B cell (primary cell): ENCODE data around the gene BMP6. TPM values are rescaled to one million over a fixed set of nuclear protein-coding genes. Genes with fewer than 3 reads are reported as not detected.

ENCODE experiments used
- ATAC-seq: fragments of 200-7000 bp; cut with Tn5 transposase; one replicate; pipeline ENCODE4 v1.10.0; 2021; ENCODE audit warnings: low read depth, mild to moderate bottlenecking, moderate number of reproducible peaks, moderate library complexity
- CTCF ChIA-PET: fragments of 350-600 bp; sonication (Branson Sonifier 250); formaldehyde crosslinking; loops from one replicate; lab custom pipeline; 2021; ENCODE audit warnings: antibody characterized with exemption, inconsistent platforms; lab: Charles Lee
- POLR2A ChIA-PET: fragments of 350-600 bp; sonication (Branson Sonifier 250); formaldehyde crosslinking; loops from one replicate; lab custom pipeline; 2021; ENCODE audit warnings: antibody characterized with exemption; lab: Charles Lee
- DNase-seq: peaks from one replicate; pipeline ENCODE4 v3.0.0; 2013
- H2AFZ ChIP-seq: 2 replicates; pipeline ENCODE4 v1.6.1; 2012; ENCODE audit warnings: mild to moderate bottlenecking, low read depth, low read length; ENCODE audit not compliant: insufficient read depth, poor library complexity, severe bottlenecking
- H3K27ac ChIP-seq, 2 donors: 1 replicate in 1 of 2; 2 replicates in 1 of 2; pipeline ENCODE4 v1.5.1; 2012 to 2013; ENCODE audit warnings: low read length in 2 of 2, mild to moderate bottlenecking in 2 of 2, moderate library complexity in 1 of 2
- H3K27me3 ChIP-seq, 4 experiments: fragments of 200-600 bp in 1 of 4; sonication (generic) in 1 of 4; replicated peaks in 1 of 4; 1 replicate in 2 of 4; 2 replicates in 2 of 4; pipeline versions ENCODE4 v1.6.1 to v1.7.0; 2013 to 2016; ENCODE audit warnings: low read length in 3 of 4, mild to moderate bottlenecking in 2 of 4, mixed read lengths in 1 of 4, moderate library complexity in 1 of 4; ENCODE audit not compliant: insufficient read depth in 4 of 4, control insufficient read depth in 3 of 4; ENCODE audit errors: control extremely low read depth in 1 of 4
- H3K36me3 ChIP-seq, 2 experiments: replicated peaks in 1 of 2; 1 replicate in 1 of 2; 2 replicates in 1 of 2; pipeline versions ENCODE4 v1.6.1 to v1.7.1; 2013; ENCODE audit warnings: low read length in 1 of 2; ENCODE audit not compliant: insufficient read depth in 2 of 2, control insufficient read depth in 1 of 2; ENCODE audit errors: control extremely low read depth in 1 of 2, extremely low read depth in 1 of 2
- H3K4me1 ChIP-seq, 2 donors: fragments of 200-600 bp in 1 of 2; sonication (generic) in 1 of 2; 1 replicate in 1 of 2; 2 replicates in 1 of 2; pipeline versions ENCODE4 v1.5.1 to v1.6.1; 2013 to 2017; ENCODE audit warnings: low read length in 2 of 2; ENCODE audit not compliant: control insufficient read depth in 2 of 2, insufficient read depth in 2 of 2
- H3K4me2 ChIP-seq: replicated peaks from 2 replicates; pipeline ENCODE3; 2012; ENCODE audit warnings: mild to moderate bottlenecking, low read depth, low read length; ENCODE audit not compliant: poor library complexity, severe bottlenecking
- H3K4me3 ChIP-seq, 5 experiments: fragments of 200-600 bp in 1 of 5; sonication (generic) in 1 of 5; 1 replicate in 3 of 5; 2 replicates in 2 of 5; pipeline versions ENCODE4 v1.5.1 to v1.7.0; 2011 to 2016; ENCODE audit warnings: low read length in 4 of 5, mild to moderate bottlenecking in 4 of 5, low read depth in 2 of 5, control low read depth in 1 of 5, moderate library complexity in 1 of 5; ENCODE audit not compliant: insufficient read depth in 1 of 5; ENCODE audit errors: control extremely low read depth in 1 of 5, extremely low read depth in 1 of 5
- H3K79me2 ChIP-seq: fragments of 200-600 bp; sonication (generic); one replicate; pipeline ENCODE4 v1.6.0; 2016; ENCODE audit warnings: low read length; ENCODE audit not compliant: control insufficient read depth, insufficient read depth
- H3K9ac ChIP-seq: fragments of 200-600 bp; sonication (generic); 2 replicates; pipeline ENCODE4 v1.6.1; 2017; ENCODE audit warnings: mild to moderate bottlenecking, low read length, moderate library complexity
- H3K9me3 ChIP-seq, 3 donors: one replicate each; pipeline versions ENCODE4 v1.6.1 to v1.7.1; 2013; ENCODE audit warnings: low read length in 2 of 3; ENCODE audit not compliant: control insufficient read depth in 2 of 3, insufficient read depth in 1 of 3; ENCODE audit errors: control extremely low read depth in 1 of 3
- H4K20me1 ChIP-seq: 2 replicates; pipeline ENCODE4 v1.6.0; 2012; ENCODE audit warnings: mild to moderate bottlenecking, low read length; ENCODE audit not compliant: insufficient read depth, control insufficient read depth, poor library complexity, severe bottlenecking
- H3K27ac Mint-ChIP-seq: one replicate; pipeline ENCODE4 v1.8.0; 2021; ENCODE audit warnings: mixed read lengths
- H3K27me3 Mint-ChIP-seq: one replicate; pipeline ENCODE4 v1.8.0; 2021; ENCODE audit warnings: mixed read lengths
- H3K4me1 Mint-ChIP-seq: one replicate; pipeline ENCODE4 v1.8.0; 2021; ENCODE audit warnings: mixed read lengths
- H3K4me3 Mint-ChIP-seq: one replicate; pipeline ENCODE4 v1.8.0; 2021; ENCODE audit warnings: mixed read lengths
- H3K9me3 Mint-ChIP-seq: one replicate; pipeline ENCODE4 v1.8.0; 2022; ENCODE audit warnings: mixed read lengths; ENCODE audit not compliant: insufficient read depth
- CTCF ChIP-seq: fragments of 200-600 bp; IDR thresholded peaks from one replicate; pipeline ENCODE4 v1.8.0; 2022; ENCODE audit warnings: antibody characterized with exemption, mild to moderate bottlenecking
- EZH2 ChIP-seq: IDR thresholded peaks from 2 replicates; pipeline ENCODE4 v1.6.1; 2012; ENCODE audit warnings: borderline replicate concordance, low read depth, mild to moderate bottlenecking, moderate library complexity, low read length; ENCODE audit not compliant: insufficient read depth, poor library complexity, severe bottlenecking
- WGBS: methylation state at CpG from one replicate; pipeline ENCODE4 v1.1.5; 2013; ENCODE audit warnings: missing lambda C conversion rate; ENCODE audit not compliant: insufficient coverage; 5-methylcytosine and 5-hydroxymethylcytosine counted together
- intact Hi-C: fragments of 100-400 bp; cut with micrococcal nuclease; formaldehyde crosslinking; loops from one replicate; pipeline ENCODE4 v1.10.0; 2022
- polyA plus RNA-seq: library from polyadenylated mRNA; depleted of rRNA; stranded (reverse); fragments of >200 nt; gene quantifications from 2 replicates; pipeline ENCODE4 v1.2.3, GENCODE V29; 2012
- total RNA-seq, 2 donors: library from RNA; stranded (reverse); fragments of 120-200 nt in 1 of 2; gene quantifications; 1 replicate in 1 of 2; 2 replicates in 1 of 2; pipeline versions ENCODE4 v1.2.3 to v1.2.4, GENCODE V29; 2013 to 2022

Gene BMP6
- total and polyA plus RNA-seq, 2 donors (not counting 1 experiment from before 2014, with no cell fraction given), result 0.43 to 2.9 TPM

GRCh38 chr6:7721649-7722048, 4.2 kb upstream of the BMP6 start:
- Mint-ChIP-seq H3K27ac (no peak overlapping the region), H3K27me3 (peaks cover 57% of the 10 kb centered on the region), H3K9me3 (peaks cover 1% of the 10 kb centered on the region), H3K4me3 (no peak overlapping the region), H3K4me1 (peaks cover 15% of the 10 kb centered on the region)
- ATAC-seq (no peak), DNase-seq (peak; percentile 45)
- Histone ChIP-seq H3K27ac (no peak overlapping the region), H3K4me2 (no peak overlapping the region), H3K9me3 (peaks cover 0 to 4% (median 3%) of the 10 kb centered on the region in 3 donors), H3K27me3 (peaks cover 0 to 30% (median 15%) of the 10 kb centered on the region in 4 experiments), H3K4me3 (no peak overlapping the region), H3K9ac (no peak overlapping the region), H3K79me2 (no peaks in the 10 kb centered on the region), H3K36me3 (no peaks in the 10 kb centered on the region), H3K4me1 (peaks cover 9 to 16% of the 10 kb centered on the region in 2 donors), H2AFZ (no peak overlapping the region), H4K20me1 (no peaks in the 10 kb centered on the region)
- TF ChIP-seq CTCF (peak; percentile 28), EZH2 (no peak)
- 0% methylated on average over 1 of the region's 3 CpGs for WGBS
- intact Hi-C loops, result loop anchor here (1.0 to 10.0 kb wide), 2 partner anchors 193 to 338 kb away; partner anchors contain the start of gene TXNDC5
- CTCF ChIA-PET, result interaction anchor here (0.7 to 5.9 kb wide), 20 partner anchors 9 to 498 kb away, joined by 3 to 63 read pairs (median 4); partner anchors contain the start of gene EEF1E1
- POLR2A ChIA-PET, result no interaction called here

- H3K9me3 Mint-ChIP-seq, result no peaks in the 10 kb centered on the region
- Histone ChIP-seq H4K20me1 (no peaks in the 10 kb centered on the region), H3K27ac (no peak overlapping the region), H2AFZ (no peak overlapping the region), H3K4me1 (peaks cover 21 to 28% of the 10 kb centered on the region in 2 donors), H3K9ac (no peak overlapping the region), H3K9me3 (no peaks in the 10 kb centered on the region), H3K4me2 (no peak overlapping the region), H3K4me3 (no peak overlapping the region), H3K79me2 (no peaks in the 10 kb centered on the region), H3K36me3 (no peaks in the 10 kb centered on the region), H3K27me3 (peaks cover 0 to 40% (median 20%) of the 10 kb centered on the region in 4 experiments)
- peaks cover 56% of the 10 kb centered on the region for H3K27me3 Mint-ChIP-seq
- ChIA-PET POLR2A (no interaction called here), CTCF (interaction anchor here (0.9 to 5.9 kb wide), 26 partner anchors 9 to 1046 kb away, joined by 3 to 63 read pairs (median 4); partner anchors contain the start of gene EEF1E1)
- ATAC-seq, result peak; percentile 50
- 6% methylated on average over 3 of the region's 10 CpGs for WGBS
- H3K4me3 Mint-ChIP-seq, result no peak overlapping the region
- peaks cover 20% of the 10 kb centered on the region for H3K4me1 Mint-ChIP-seq
- TF ChIP-seq CTCF (peak; percentile 68), EZH2 (no peak)
- H3K27ac Mint-ChIP-seq, result no peak overlapping the region
- intact Hi-C loops, result loop anchor here (1.0 to 10.0 kb wide), 3 partner anchors 192 to 283 kb away; partner anchors contain the start of gene TXNDC5
- DNase-seq, result peak; percentile 82
Measured at GRCh38 chr6:7723041-7723447, 2.9 kb upstream of the BMP6 start.
